NOMO-1 treated with dmso at 0.1 percent for 144 hours (cell line): ENCODE measurements around the gene DPT.

ENCODE experiments used
- DNase-seq: peaks from one replicate; lab custom pipeline; 2025; ENCODE audit not compliant: unreplicated experiment; lab: John Stamatoyannopoulos, UW

DPT gene

DNA sequence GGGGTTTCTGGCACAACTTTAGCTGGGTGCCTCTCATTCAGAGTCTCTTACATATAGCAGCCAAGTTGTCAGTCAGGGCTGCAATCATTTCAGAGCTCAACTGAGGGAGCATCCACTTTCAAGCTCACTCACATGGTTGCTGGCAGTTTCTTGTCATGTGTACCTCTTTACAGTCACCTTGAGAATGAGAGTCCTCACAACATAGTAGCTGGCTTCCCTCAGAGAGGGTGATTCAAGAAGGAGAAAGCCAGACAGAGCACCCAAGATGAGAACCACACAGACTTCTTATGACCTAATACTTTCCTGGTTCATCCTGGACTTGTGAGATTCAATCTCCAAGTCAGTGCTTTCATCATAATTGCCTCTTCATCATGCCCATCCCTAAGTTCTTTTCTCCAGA is 57.2 kb downstream of the DPT start:
- DNase-seq = no peak

DNA sequence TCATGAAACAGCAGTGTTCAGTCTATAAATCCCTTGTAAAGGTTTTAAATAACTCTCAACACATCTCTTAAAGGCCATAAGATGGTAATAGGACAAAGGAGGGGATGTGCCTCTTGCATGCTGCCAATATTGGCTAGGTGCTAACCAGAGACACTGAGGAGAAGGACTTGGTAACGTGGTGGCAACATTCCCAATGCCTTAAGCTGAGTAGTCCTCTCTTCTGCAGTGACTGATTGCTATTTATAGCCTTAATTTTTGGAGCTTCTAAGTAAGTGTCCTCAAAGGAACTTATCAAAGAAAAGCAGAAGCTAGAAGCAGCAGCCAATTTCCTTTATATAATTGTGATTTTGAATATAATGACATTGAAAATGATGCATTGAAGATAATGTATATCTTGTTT is 63.0 kb downstream of the DPT start:
- no peak for DNase-seq

DNA sequence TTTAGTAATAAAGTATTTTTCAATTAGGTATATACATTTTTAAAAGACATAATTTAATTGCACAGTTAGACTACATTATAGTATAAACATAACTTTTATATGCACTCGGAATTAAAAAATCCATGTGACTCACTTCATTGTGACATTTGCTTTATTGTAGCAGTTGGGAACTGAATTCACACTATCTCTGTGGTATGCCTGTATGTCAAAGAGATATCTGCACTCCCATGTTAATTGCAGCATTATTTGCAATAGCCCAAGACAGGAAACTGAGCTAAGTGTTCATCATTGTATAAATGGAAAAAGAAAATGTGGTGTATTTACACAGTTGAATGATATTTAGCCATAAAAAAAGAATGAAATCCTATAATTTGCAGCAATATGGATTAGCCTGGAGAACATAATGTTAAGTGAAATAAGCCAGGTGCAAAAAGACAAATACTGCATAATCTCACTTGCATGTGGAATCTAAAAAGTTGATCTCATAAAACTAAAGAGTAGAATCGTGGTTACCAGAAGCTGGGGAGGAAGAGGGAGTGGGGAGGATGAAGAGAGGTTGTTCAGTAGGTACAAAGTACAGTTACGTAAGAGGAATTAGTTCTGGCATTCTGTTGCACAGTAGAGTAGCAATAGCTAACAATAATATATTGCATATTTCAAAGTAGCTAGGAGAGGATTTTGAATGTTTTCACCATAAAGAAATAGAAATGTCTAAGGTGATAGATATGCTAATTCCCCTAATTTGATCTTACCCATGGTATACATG is 64.8 kb downstream of the DPT start:
- DNase-seq = no peak

DNA sequence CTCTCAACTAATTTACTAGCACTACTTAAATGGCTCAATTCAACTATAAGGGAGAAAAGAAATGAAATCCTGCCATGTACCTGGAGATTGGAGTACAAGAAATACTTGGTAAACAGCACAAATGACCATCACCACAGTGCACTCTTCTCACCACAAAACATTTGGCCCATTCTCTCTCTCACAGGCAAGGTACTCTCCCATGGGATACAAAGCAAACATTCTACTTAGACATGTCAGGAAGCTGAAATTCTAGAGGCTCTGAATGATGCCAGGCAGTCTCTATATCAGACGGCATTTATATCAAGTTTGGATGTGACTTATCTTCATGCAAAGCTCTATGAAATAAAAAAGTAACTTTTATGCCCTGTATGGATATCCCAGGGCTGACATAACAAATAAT is 72.5 kb downstream of the DPT start:
- no peak for DNase-seq

DNA sequence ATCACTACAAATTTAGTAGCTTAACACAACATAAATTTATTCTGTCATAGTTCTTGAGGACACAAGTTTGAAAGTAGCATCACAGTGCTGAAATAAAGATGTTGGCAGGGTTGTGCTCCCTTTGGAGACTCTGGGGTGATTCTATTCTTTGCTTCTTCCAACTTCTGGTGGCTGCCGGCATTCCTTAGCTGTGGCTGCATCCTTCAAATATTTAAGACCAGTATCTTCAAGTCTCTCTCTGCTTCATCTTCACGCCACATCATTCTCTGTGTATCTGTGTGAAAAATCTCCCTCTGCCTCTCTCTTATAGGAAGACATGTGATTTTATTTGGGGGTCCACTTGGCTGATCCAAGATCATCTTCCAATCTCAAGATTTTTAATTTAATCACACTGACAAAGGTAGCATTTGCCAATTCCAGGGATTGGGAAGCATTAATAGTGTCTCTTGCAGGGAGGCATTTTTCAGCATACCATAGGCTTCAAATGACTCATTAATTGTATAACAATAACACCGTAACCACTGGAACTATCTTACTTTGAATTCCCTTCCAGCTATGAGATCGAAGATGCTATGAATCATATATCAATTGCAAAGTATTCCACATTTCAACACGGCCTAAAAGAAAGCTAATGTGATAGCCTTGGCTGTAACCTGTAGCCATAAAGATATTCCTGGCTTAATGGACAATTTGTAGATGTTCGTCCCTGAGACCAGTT is 74.6 kb downstream of the DPT start:
- no peak for DNase-seq

DNA sequence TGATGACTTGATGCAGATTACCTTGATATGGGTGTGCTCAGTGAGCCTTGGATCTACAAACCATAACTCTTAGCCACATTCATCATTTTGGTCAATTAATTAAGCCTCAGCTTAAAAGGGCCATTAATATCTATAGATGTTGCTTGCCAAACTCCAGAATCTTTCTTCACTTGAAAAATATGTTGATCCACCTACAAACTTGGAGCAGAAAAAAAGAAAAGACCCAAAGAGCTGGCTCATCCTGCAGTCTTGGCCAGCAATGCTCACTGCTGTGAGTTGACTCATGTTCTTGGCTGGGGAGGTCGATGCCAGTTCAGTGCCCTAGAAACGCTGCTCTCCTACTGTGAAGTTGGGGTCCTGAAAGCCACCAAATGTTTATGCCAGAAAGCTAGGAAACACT is 75.4 kb downstream of the DPT start:
- no peak for DNase-seq

DNA sequence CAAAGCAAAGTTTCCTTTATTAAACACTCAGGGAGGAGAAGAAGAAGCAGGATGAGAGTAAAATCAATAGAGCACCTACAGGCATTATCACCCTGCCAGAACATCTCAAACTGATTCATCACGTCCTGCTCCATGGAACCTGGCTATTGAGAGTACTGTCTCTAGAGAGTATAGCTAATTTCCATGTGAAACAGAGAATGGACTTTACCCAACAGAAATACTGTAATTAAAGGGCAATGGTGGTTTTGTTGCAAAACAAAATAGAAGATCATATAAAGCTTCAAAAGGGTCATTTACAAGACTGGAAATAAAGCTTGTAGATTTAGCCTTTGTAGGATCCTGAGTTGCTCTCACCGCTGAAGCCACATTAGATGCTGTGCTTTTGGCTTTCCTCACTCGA is 83.3 kb downstream of the DPT start:
- DNase-seq = no peak
